MM.1S (cell line): ENCODE data around the gene GP1BA.

ENCODE experiments used
- CTCF ChIP-seq: fragments of 300-600 bp; sonication (generic); IDR thresholded peaks from 2 replicates; pipeline ENCODE4 v1.5.1; 2016; ENCODE audit warnings: antibody characterized with exemption, low read length, mixed read lengths
- EZH2 ChIP-seq: fragments of 300-600 bp; sonication (generic); optimal IDR thresholded peaks from 2 replicates; pipeline ENCODE3; 2017; ENCODE audit warnings: low read depth, mild to moderate bottlenecking, antibody characterized with exemption, low read length, mixed read lengths
- EZH2phosphoT487 ChIP-seq: fragments of 300-600 bp; sonication (generic); IDR thresholded peaks from 2 replicates; pipeline ENCODE4 v1.6.1; 2018; ENCODE audit warnings: antibody characterized with exemption, low read length

DNA sequence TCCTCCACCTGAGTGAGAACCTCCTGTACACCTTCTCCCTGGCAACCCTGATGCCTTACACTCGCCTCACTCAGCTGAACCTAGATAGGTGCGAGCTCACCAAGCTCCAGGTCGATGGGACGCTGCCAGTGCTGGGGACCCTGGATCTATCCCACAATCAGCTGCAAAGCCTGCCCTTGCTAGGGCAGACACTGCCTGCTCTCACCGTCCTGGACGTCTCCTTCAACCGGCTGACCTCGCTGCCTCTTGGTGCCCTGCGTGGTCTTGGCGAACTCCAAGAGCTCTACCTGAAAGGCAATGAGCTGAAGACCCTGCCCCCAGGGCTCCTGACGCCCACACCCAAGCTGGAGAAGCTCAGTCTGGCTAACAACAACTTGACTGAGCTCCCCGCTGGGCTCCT, 679 bp downstream of the GP1BA start:
- TF ChIP-seq CTCF (no peak), EZH2 (no peak), EZH2phosphoT487 (no peak)
